ENCODE data around the gene SPATA31D1. TPM values are rescaled to one million over a fixed set of nuclear protein-coding genes. Genes with fewer than 3 reads are reported as not detected.

SPATA31D1 gene
- polyA plus RNA-seq, 1 of the 3 experiments (the other 2 are of a cell fraction): not detected

DNA sequence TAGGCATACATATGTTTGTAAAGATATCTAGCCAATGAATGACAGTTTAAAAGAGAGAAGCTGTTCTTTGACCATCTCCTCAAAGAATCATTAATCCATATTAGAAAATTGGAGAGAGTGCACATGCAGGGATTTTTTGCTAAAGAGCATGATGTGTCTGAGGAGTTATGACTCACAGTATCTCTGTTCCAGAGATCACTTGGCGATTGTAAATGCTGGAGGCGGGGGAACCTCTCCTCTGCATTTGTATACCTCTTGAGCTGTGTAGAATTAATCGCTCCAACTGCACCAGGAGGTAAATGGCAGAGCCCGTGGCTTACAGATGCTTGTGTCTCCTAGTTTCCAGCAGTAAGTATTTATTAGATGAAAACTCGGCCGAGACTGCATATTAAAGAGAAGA lies 3.6 kb upstream of the SPATA31D1 start:
- Histone ChIP-seq H2AFZ (ENCODE audit: low read depth) (no peak overlapping the region), H3K9me2 (no peaks in the 10 kb centered on the region), H3K36me3 (replicated peaks in 1 of 2; ENCODE audit: control insufficient read depth in 1 of 2, insufficient read depth in 2 of 2, low read length in 1 of 2) (no peaks in the 10 kb centered on the region), H3K4me1 (ENCODE audit: control insufficient read depth in 1 of 2, insufficient read depth in 2 of 2, low read depth in 1 of 2, low read length in 1 of 2) (no peaks in the 10 kb centered on the region), H3K27ac (ENCODE audit: low read depth in 2 of 2, low read length in 1 of 2) (no peak overlapping the region), H3F3A (replicated peaks; ENCODE audit: insufficient read depth) (no peaks in the 10 kb centered on the region), H3K9ac (no peak overlapping the region), H3K79me2 (ENCODE audit: insufficient read depth) (no peaks in the 10 kb centered on the region), H4K20me1 (ENCODE audit: insufficient read depth) (no peaks in the 10 kb centered on the region), H3K9me3 (no peaks in the 10 kb centered on the region), H3K4me2 (no peak overlapping the region), H3K27me3 (ENCODE audit: insufficient read depth) (no peaks in the 10 kb centered on the region), H3K4me3 (ENCODE audit: low read depth in 2 of 2, low read length in 1 of 2) (no peak overlapping the region)
- DNase-seq: no peak
- ChIA-PET POLR2A (no interaction called here), CTCF (no interaction called here)
- WGBS (ENCODE audit: low lambda C conversion rate): 64% methylated on average over 6 of the region's 6 CpGs
- TF ChIP-seq FOSL2 (IDR thresholded peaks at IDR 0.05; ENCODE audit: borderline replicate concordance, low read depth): 0 out of 2 replicates have a peak, but pooled peaks have one; percentile 9
- TF ChIP-seq YY1 (IDR thresholded peaks at IDR 0.05; ENCODE audit: low read depth): no peak

DNA sequence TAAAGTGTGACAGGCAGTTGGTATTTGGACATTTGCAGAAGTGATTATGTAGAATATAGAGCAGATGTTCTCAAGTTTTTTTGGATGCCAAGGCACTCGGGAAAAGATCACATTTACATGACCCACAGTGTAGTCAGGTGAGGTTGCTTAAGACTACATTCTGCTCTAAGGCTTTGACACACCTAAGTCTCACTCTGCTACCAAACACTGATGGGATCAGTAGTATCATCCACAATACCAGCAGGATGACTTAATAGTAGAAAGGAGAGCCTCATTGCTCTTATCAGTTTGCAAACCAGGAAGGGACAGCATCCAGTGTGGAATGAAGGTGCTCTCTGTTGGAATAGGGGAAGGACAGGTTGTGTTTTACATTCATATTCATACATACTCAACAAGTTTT lies 2.5 kb upstream of the SPATA31D1 start:
- TF ChIP-seq NRF1 (IDR thresholded peaks at IDR 0.05; ENCODE audit: low read depth, low read length) (no peak), TAF1 (IDR thresholded peaks at IDR 0.05; ENCODE audit: borderline replicate concordance, low read depth, low read length) (no peak), CHD2 (IDR thresholded peaks at IDR 0.05; ENCODE audit: low read length, partially characterized antibody) (no peak)
- ChIA-PET POLR2A (no interaction called here), CTCF (no interaction called here)
- no peak for DNase-seq
- Histone ChIP-seq H3K4me2 (no peak overlapping the region), H3K27me3 (ENCODE audit: insufficient read depth) (no peaks in the 10 kb centered on the region), H3K4me3 (ENCODE audit: low read depth in 2 of 2, low read length in 1 of 2) (no peak overlapping the region), H3K9me3 (no peaks in the 10 kb centered on the region), H3K9ac (no peak overlapping the region), H3K27ac (ENCODE audit: low read depth in 2 of 2, low read length in 1 of 2) (no peak overlapping the region), H2AFZ (ENCODE audit: low read depth) (no peak overlapping the region), H4K20me1 (ENCODE audit: insufficient read depth) (no peaks in the 10 kb centered on the region), H3F3A (replicated peaks; ENCODE audit: insufficient read depth) (no peaks in the 10 kb centered on the region), H3K79me2 (ENCODE audit: insufficient read depth) (no peaks in the 10 kb centered on the region), H3K36me3 (replicated peaks in 1 of 2; ENCODE audit: control insufficient read depth in 1 of 2, insufficient read depth in 2 of 2, low read length in 1 of 2) (no peaks in the 10 kb centered on the region), H3K4me1 (ENCODE audit: control insufficient read depth in 1 of 2, insufficient read depth in 2 of 2, low read depth in 1 of 2, low read length in 1 of 2) (no peaks in the 10 kb centered on the region), H3K9me2 (no peaks in the 10 kb centered on the region)
- 50% methylated on average over 1 of the region's 1 CpG for WGBS (ENCODE audit: low lambda C conversion rate)

- H3K9me3 ChIP-seq: no peaks in the 10 kb centered on the region
- ChIA-PET POLR2A (no interaction called here), CTCF (no interaction called here)
- no peak for DNase-seq
- no peaks in the 10 kb centered on the region for H3K4me1 ChIP-seq (ENCODE audit: control insufficient read depth in 1 of 2, insufficient read depth in 2 of 2, low read depth in 1 of 2, low read length in 1 of 2)
- H3K27me3 ChIP-seq (ENCODE audit: insufficient read depth): no peaks in the 10 kb centered on the region
- H4K20me1 ChIP-seq (ENCODE audit: insufficient read depth): no peaks in the 10 kb centered on the region
- WGBS (ENCODE audit: low lambda C conversion rate): 80% methylated on average over 1 of the region's 1 CpG
- H3K9me2 ChIP-seq: no peaks in the 10 kb centered on the region
- H3K27ac ChIP-seq (ENCODE audit: low read depth in 2 of 2, low read length in 1 of 2): no peak overlapping the region
- H3K36me3 ChIP-seq (replicated peaks in 1 of 2; ENCODE audit: control insufficient read depth in 1 of 2, insufficient read depth in 2 of 2, low read length in 1 of 2): no peaks in the 10 kb centered on the region
- no peaks in the 10 kb centered on the region for H3F3A ChIP-seq (replicated peaks; ENCODE audit: insufficient read depth)
- no peak overlapping the region for H3K4me2 ChIP-seq
- no peaks in the 10 kb centered on the region for H3K79me2 ChIP-seq (ENCODE audit: insufficient read depth)
- H3K9ac ChIP-seq: no peak overlapping the region
- no peak overlapping the region for H2AFZ ChIP-seq (ENCODE audit: low read depth)
- H3K4me3 ChIP-seq (ENCODE audit: low read depth in 2 of 2, low read length in 1 of 2): no peak overlapping the region
- TF ChIP-seq YY1 (IDR thresholded peaks at IDR 0.05; ENCODE audit: low read depth): no peak
- TF ChIP-seq CHD2 (IDR thresholded peaks at IDR 0.05; ENCODE audit: low read length, partially characterized antibody): no peak
- TF ChIP-seq REST (IDR thresholded peaks at IDR 0.05; ENCODE audit: low read depth, low read length): no peak
- no peak for TF ChIP-seq NFIC (IDR thresholded peaks at IDR 0.05; ENCODE audit: borderline replicate concordance)
- TF ChIP-seq RCOR1 (IDR thresholded peaks at IDR 0.05; ENCODE audit: low read length): no peak
- TF ChIP-seq IRF3 (IDR thresholded peaks at IDR 0.05; ENCODE audit: low read depth, low read length): no peak
- TF ChIP-seq, protein P1, sequence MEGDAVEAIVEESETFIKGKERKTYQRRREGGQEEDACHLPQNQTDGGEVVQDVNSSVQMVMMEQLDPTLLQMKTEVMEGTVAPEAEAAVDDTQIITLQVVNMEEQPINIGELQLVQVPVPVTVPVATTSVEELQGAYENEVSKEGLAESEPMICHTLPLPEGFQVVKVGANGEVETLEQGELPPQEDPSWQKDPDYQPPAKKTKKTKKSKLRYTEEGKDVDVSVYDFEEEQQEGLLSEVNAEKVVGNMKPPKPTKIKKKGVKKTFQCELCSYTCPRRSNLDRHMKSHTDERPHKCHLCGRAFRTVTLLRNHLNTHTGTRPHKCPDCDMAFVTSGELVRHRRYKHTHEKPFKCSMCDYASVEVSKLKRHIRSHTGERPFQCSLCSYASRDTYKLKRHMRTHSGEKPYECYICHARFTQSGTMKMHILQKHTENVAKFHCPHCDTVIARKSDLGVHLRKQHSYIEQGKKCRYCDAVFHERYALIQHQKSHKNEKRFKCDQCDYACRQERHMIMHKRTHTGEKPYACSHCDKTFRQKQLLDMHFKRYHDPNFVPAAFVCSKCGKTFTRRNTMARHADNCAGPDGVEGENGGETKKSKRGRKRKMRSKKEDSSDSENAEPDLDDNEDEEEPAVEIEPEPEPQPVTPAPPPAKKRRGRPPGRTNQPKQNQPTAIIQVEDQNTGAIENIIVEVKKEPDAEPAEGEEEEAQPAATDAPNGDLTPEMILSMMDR (IDR thresholded peaks at IDR 0.05): no peak
- TF ChIP-seq, protein P2, sequence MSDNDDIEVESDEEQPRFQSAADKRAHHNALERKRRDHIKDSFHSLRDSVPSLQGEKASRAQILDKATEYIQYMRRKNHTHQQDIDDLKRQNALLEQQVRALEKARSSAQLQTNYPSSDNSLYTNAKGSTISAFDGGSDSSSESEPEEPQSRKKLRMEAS (IDR thresholded peaks at IDR 0.05; ENCODE audit: low read depth): no peak
- TF ChIP-seq, protein P3, sequence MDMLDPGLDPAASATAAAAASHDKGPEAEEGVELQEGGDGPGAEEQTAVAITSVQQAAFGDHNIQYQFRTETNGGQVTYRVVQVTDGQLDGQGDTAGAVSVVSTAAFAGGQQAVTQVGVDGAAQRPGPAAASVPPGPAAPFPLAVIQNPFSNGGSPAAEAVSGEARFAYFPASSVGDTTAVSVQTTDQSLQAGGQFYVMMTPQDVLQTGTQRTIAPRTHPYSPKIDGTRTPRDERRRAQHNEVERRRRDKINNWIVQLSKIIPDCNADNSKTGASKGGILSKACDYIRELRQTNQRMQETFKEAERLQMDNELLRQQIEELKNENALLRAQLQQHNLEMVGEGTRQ (IDR thresholded peaks at IDR 0.05; ENCODE audit: borderline replicate concordance, low read depth, low read length): no peak
Observed at GRCh38 chr9:81989700-81990099, 1.1 kb downstream of the SPATA31D1 start.

All from SK-N-SH (cell line).